Inferior parietal cortex (tissue), 1 donor: ENCODE data around the gene PLEKHG1.

Experiments used
- DNase-seq: peaks from one replicate; pipeline ENCODE4 v3.0.0-alpha.2; 2016; ENCODE audit errors: extremely low spot score

Gene PLEKHG1

GRCh38 chr6:150620244-150620643 is 20.6 kb downstream of the PLEKHG1 start:
- DNase-seq: no peak

GRCh38 chr6:150620763-150621162 is 21.1 kb downstream of the PLEKHG1 start:
- no peak for DNase-seq

GRCh38 chr6:150622476-150622875 is 22.8 kb downstream of the PLEKHG1 start:
- DNase-seq: no peak

- no peak for DNase-seq
These were observed 23.5 kb downstream of the PLEKHG1 start for GRCh38 chr6:150622941-150623874.

- DNase-seq: no peak
These were observed 24.5 kb downstream of the PLEKHG1 start for GRCh38 chr6:150624191-150624590.

GRCh38 chr6:150625927-150626326 is 26.2 kb downstream of the PLEKHG1 start:
- DNase-seq: no peak

- no peak for DNase-seq
These were observed 27.5 kb downstream of the PLEKHG1 start for GRCh38 chr6:150627154-150627553.

GRCh38 chr6:150627585-150628025 is 27.9 kb downstream of the PLEKHG1 start:
- DNase-seq: no peak

GRCh38 chr6:150628908-150629307 is 29.2 kb downstream of the PLEKHG1 start:
- no peak for DNase-seq

GRCh38 chr6:150631283-150631983 is 31.7 kb downstream of the PLEKHG1 start:
- no peak for DNase-seq

GRCh38 chr6:150631984-150632642 is 32.4 kb downstream of the PLEKHG1 start:
- DNase-seq: no peak

GRCh38 chr6:150632785-150633485 is 33.2 kb downstream of the PLEKHG1 start:
- DNase-seq: no peak

GRCh38 chr6:150633486-150633834 is 33.8 kb downstream of the PLEKHG1 start:
- no peak for DNase-seq

- DNase-seq: no peak
These were observed 34.7 kb downstream of the PLEKHG1 start for GRCh38 chr6:150634176-150634963.

GRCh38 chr6:150634964-150635292 is 35.2 kb downstream of the PLEKHG1 start:
- no peak for DNase-seq

- no peak for DNase-seq
These were observed 36.3 kb downstream of the PLEKHG1 start for GRCh38 chr6:150635906-150636514.

- no peak for DNase-seq
These were observed 37.1 kb downstream of the PLEKHG1 start for GRCh38 chr6:150636808-150637207.

- no peak for DNase-seq
These were observed 37.6 kb downstream of the PLEKHG1 start for GRCh38 chr6:150637266-150637665.

GRCh38 chr6:150638267-150638666 is 38.6 kb downstream of the PLEKHG1 start:
- no peak for DNase-seq

GRCh38 chr6:150638765-150639164 is 39.1 kb downstream of the PLEKHG1 start:
- no peak for DNase-seq
